SKM-1 (cell line): ENCODE results near the gene ANXA4.
"Not testable (repeated sequence)": the region's sequence is repeated elsewhere in the genome, so short reads cannot be mapped to it uniquely, and the experiment has no call there.

Source experiments
- DNase-seq: peaks from one replicate; lab custom pipeline; 2025; ENCODE audit not compliant: unreplicated experiment; lab: John Stamatoyannopoulos, UW

ANXA4 gene

GRCh38 chr2:69753659-69754363 is 11.9 kb downstream of the ANXA4 start:
- DNase-seq: no peak

- no peak for DNase-seq
Observed at GRCh38 chr2:69754633-69755032, 12.7 kb downstream of the ANXA4 start.

GRCh38 chr2:69755862-69756467 is 14.0 kb downstream of the ANXA4 start:
- DNase-seq: no peak

GRCh38 chr2:69762025-69762424 is 20.1 kb downstream of the ANXA4 start:
- DNase-seq: no peak

- DNase-seq: no peak
Observed at GRCh38 chr2:69762513-69763494, 20.9 kb downstream of the ANXA4 start.

GRCh38 chr2:69763831-69764230 is 21.9 kb downstream of the ANXA4 start:
- DNase-seq: not testable (repeated sequence)

- no peak for DNase-seq
Observed at GRCh38 chr2:69764286-69765095, 22.6 kb downstream of the ANXA4 start.

GRCh38 chr2:69765096-69765380 is 23.1 kb downstream of the ANXA4 start:
- no peak for DNase-seq

- no peak for DNase-seq
Observed at GRCh38 chr2:69766014-69766413, 24.1 kb downstream of the ANXA4 start.

- no peak for DNase-seq
Observed at GRCh38 chr2:69767034-69767433, 25.1 kb downstream of the ANXA4 start.

GRCh38 chr2:69768235-69768634 is 26.3 kb downstream of the ANXA4 start:
- no peak for DNase-seq

GRCh38 chr2:69768789-69769188 is 26.9 kb downstream of the ANXA4 start:
- DNase-seq: no peak

- no peak for DNase-seq
Observed at GRCh38 chr2:69769272-69769671, 27.3 kb downstream of the ANXA4 start.

- no peak for DNase-seq
Observed at GRCh38 chr2:69770193-69770702, 28.3 kb downstream of the ANXA4 start.

- no peak for DNase-seq
Observed at GRCh38 chr2:69770747-69771146, 28.8 kb downstream of the ANXA4 start.

- DNase-seq: no peak
Observed at GRCh38 chr2:69771461-69771860, 29.5 kb downstream of the ANXA4 start.

GRCh38 chr2:69773206-69773605 is 31.3 kb downstream of the ANXA4 start:
- no peak for DNase-seq

GRCh38 chr2:69774258-69774983 is 32.5 kb downstream of the ANXA4 start:
- DNase-seq: not testable (repeated sequence)

GRCh38 chr2:69774984-69775982 is 33.3 kb downstream of the ANXA4 start:
- no peak for DNase-seq
